WTC11 (cell line): ENCODE results near the gene RIPOR2. TPM values are rescaled to one million over a fixed set of nuclear protein-coding genes. Genes with fewer than 3 reads are reported as not detected.
A peak's percentile ranks its signal among the peaks of the same experiment; 100 is the strongest.

Experiments
- ATAC-seq: fragments of 200-7000 bp; cut with Tn5 transposase; 2 replicates; pipeline ENCODE4 v1.10.0; 2021; ENCODE audit warnings: mild to moderate bottlenecking, moderate library complexity
- CTCF ChIA-PET: fragments of 300-600 bp; sonication (Branson Sonifier 250); formaldehyde crosslinking; loops from one replicate; lab custom pipeline; 2021; ENCODE audit warnings: antibody characterized with exemption; lab: Charles Lee
- POLR2A ChIA-PET: fragments of 350-600 bp; sonication (Branson Sonifier 250); formaldehyde crosslinking; loops from one replicate; lab custom pipeline; 2021; ENCODE audit warnings: antibody characterized with exemption; lab: Charles Lee
- DNase-seq: peaks from one replicate; pipeline ENCODE4 v3.0.0; 2021; ENCODE audit warnings: low spot score
- H3K27ac Mint-ChIP-seq: 2 replicates; pipeline ENCODE4 v1.8.0; 2021; ENCODE audit warnings: mixed read lengths
- H3K27me3 Mint-ChIP-seq: 2 replicates; pipeline ENCODE4 v1.8.0; 2021; ENCODE audit warnings: low read depth, mild to moderate bottlenecking, moderate library complexity, mixed read lengths
- H3K36me3 Mint-ChIP-seq: 2 replicates; pipeline ENCODE4 v1.8.0; 2021; ENCODE audit warnings: mixed read lengths
- H3K4me1 Mint-ChIP-seq: 2 replicates; pipeline ENCODE4 v1.8.0; 2022; ENCODE audit warnings: mixed read lengths
- H3K4me3 Mint-ChIP-seq: 2 replicates; pipeline ENCODE4 v1.8.0; 2021; ENCODE audit warnings: mild to moderate bottlenecking, moderate library complexity, mixed read lengths
- H3K9me3 Mint-ChIP-seq: 2 replicates; pipeline ENCODE4 v1.8.0; 2021; ENCODE audit warnings: mixed read lengths
- CREB1 ChIP-seq: sonication (generic); formaldehyde crosslinking; IDR thresholded peaks from 2 replicates; pipeline ENCODE4 v1.8.0; 2023; ENCODE audit warnings: mild to moderate bottlenecking, missing genetic modification reagents
- E2F4 ChIP-seq: sonication (generic); formaldehyde crosslinking; IDR thresholded peaks from 2 replicates; pipeline ENCODE4 v1.8.1; 2022; ENCODE audit warnings: low read depth, mild to moderate bottlenecking, moderate library complexity, missing genetic modification reagents, borderline replicate concordance
- EMX1 ChIP-seq: fragments of 250-450 bp; sonication (Bioruptor Pico); IDR thresholded peaks from 2 replicates; pipeline ENCODE4 v1.8.0; 2021; ENCODE audit warnings: mild to moderate bottlenecking
- FOXK1 ChIP-seq: sonication (generic); formaldehyde crosslinking; IDR thresholded peaks from 2 replicates; pipeline ENCODE4 v1.8.0; 2022; ENCODE audit warnings: mild to moderate bottlenecking, moderate library complexity, missing genetic modification reagents
- HMGA2 ChIP-seq: fragments of 250-450 bp; sonication (Bioruptor Pico); IDR thresholded peaks from 2 replicates; pipeline ENCODE4 v1.4.0; 2021; ENCODE audit warnings: mild to moderate bottlenecking, moderate library complexity
- MLX ChIP-seq: sonication (generic); formaldehyde crosslinking; IDR thresholded peaks from 2 replicates; pipeline ENCODE4 v1.8.1; 2023; ENCODE audit warnings: mild to moderate bottlenecking, missing genetic modification reagents, moderate library complexity
- NR3C1 ChIP-seq: sonication (generic); formaldehyde crosslinking; conservative IDR thresholded peaks from 2 replicates; pipeline ENCODE4 v1.8.1; 2023; ENCODE audit warnings: low read depth, mild to moderate bottlenecking, missing genetic modification reagents
- SMAD3 ChIP-seq: sonication (generic); formaldehyde crosslinking; IDR thresholded peaks from 2 replicates; pipeline ENCODE4 v1.8.0; 2022; ENCODE audit warnings: missing genetic modification reagents, mild to moderate bottlenecking, borderline replicate concordance
- SP1 ChIP-seq: sonication (generic); formaldehyde crosslinking; conservative IDR thresholded peaks from 2 replicates; pipeline ENCODE4 v1.8.1; 2022; ENCODE audit warnings: missing genetic modification reagents
- TP53 ChIP-seq: sonication (generic); formaldehyde crosslinking; IDR thresholded peaks from 2 replicates; pipeline ENCODE4 v1.8.1; 2023; ENCODE audit warnings: mild to moderate bottlenecking, missing genetic modification reagents
- ZBTB21 ChIP-seq: sonication (generic); formaldehyde crosslinking; IDR thresholded peaks from 2 replicates; pipeline ENCODE4 v1.8.1; 2023; ENCODE audit warnings: mild to moderate bottlenecking, missing genetic modification reagents, borderline replicate concordance
- ZMAT4 ChIP-seq: fragments of 250-450 bp; sonication (Bioruptor Pico); IDR thresholded peaks from 2 replicates; pipeline ENCODE4 v1.9.0; 2021; ENCODE audit warnings: mild to moderate bottlenecking
- ZNF138 ChIP-seq: sonication (generic); formaldehyde crosslinking; conservative IDR thresholded peaks from 2 replicates; pipeline ENCODE4 v1.8.1; 2022; ENCODE audit warnings: mild to moderate bottlenecking, moderate library complexity, missing genetic modification reagents
- ZNF232 ChIP-seq: sonication (generic); formaldehyde crosslinking; IDR thresholded peaks from 2 replicates; pipeline ENCODE4 v1.8.0; 2022; ENCODE audit warnings: mild to moderate bottlenecking, missing genetic modification reagents
- ZNF263 ChIP-seq: sonication (generic); formaldehyde crosslinking; IDR thresholded peaks from 2 replicates; pipeline ENCODE4 v1.8.1; 2022; ENCODE audit warnings: low read depth, mild to moderate bottlenecking, moderate library complexity, missing genetic modification reagents
- ZNF317 ChIP-seq: sonication (generic); formaldehyde crosslinking; IDR thresholded peaks from 2 replicates; pipeline ENCODE4 v1.8.1; 2023; ENCODE audit warnings: low read depth, mild to moderate bottlenecking, moderate library complexity, missing genetic modification reagents, borderline replicate concordance
- ZNF423 ChIP-seq: fragments of 250-450 bp; sonication (Bioruptor Pico); IDR thresholded peaks from 2 replicates; pipeline ENCODE4 v2.1.2; 2022; ENCODE audit warnings: mild to moderate bottlenecking, moderate library complexity
- ZNF425 ChIP-seq: fragments of 250-450 bp; sonication (Bioruptor Pico); conservative IDR thresholded peaks from 2 replicates; pipeline ENCODE4 v1.9.0; 2021; ENCODE audit warnings: mild to moderate bottlenecking
- total RNA-seq: library from RNA; stranded (reverse); gene quantifications from 3 replicates; pipeline ENCODE4 v1.2.3, GENCODE V29; 2021
- TF ChIP-seq, protein P1 (sequence below): fragments of 250-450 bp; sonication (Bioruptor Pico); IDR thresholded peaks from 2 replicates; pipeline ENCODE4 v1.9.0; 2021; ENCODE audit warnings: mild to moderate bottlenecking, borderline replicate concordance
- TF ChIP-seq, protein P2 (sequence below): sonication (generic); formaldehyde crosslinking; IDR thresholded peaks from 2 replicates; pipeline ENCODE4 v1.8.0; 2022; ENCODE audit warnings: mild to moderate bottlenecking, missing genetic modification reagents

RIPOR2 gene
- total RNA-seq, 1 experiment from 2014 or later: 13.5 TPM

DNA sequence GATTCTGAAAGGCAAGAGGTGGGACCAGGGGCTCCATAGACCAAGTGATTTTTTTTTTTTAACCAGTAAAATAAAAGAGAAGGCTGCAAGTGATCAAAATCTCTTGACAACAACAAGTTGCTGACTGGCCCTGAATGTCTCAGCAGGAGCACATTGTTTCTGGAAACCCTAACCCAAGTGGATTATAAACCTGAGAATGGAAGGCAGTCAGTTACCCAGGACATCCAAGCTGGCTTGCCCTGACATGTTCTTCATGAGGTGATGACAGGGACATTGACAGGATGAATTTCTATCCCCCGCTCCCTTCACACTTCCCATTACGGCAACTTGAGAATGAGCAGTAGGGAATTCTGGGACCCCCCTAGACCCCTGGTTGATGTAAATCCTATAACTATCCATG lies 49.6 kb upstream of the RIPOR2 start (continued):
- TF ChIP-seq, protein P1, sequence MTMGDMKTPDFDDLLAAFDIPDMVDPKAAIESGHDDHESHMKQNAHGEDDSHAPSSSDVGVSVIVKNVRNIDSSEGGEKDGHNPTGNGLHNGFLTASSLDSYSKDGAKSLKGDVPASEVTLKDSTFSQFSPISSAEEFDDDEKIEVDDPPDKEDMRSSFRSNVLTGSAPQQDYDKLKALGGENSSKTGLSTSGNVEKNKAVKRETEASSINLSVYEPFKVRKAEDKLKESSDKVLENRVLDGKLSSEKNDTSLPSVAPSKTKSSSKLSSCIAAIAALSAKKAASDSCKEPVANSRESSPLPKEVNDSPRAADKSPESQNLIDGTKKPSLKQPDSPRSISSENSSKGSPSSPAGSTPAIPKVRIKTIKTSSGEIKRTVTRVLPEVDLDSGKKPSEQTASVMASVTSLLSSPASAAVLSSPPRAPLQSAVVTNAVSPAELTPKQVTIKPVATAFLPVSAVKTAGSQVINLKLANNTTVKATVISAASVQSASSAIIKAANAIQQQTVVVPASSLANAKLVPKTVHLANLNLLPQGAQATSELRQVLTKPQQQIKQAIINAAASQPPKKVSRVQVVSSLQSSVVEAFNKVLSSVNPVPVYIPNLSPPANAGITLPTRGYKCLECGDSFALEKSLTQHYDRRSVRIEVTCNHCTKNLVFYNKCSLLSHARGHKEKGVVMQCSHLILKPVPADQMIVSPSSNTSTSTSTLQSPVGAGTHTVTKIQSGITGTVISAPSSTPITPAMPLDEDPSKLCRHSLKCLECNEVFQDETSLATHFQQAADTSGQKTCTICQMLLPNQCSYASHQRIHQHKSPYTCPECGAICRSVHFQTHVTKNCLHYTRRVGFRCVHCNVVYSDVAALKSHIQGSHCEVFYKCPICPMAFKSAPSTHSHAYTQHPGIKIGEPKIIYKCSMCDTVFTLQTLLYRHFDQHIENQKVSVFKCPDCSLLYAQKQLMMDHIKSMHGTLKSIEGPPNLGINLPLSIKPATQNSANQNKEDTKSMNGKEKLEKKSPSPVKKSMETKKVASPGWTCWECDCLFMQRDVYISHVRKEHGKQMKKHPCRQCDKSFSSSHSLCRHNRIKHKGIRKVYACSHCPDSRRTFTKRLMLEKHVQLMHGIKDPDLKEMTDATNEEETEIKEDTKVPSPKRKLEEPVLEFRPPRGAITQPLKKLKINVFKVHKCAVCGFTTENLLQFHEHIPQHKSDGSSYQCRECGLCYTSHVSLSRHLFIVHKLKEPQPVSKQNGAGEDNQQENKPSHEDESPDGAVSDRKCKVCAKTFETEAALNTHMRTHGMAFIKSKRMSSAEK (CRISPR knock-in tag): 0 out of 2 replicates have a peak, but pooled peaks have one; percentile 10
- 0 out of 2 replicates have a peak, but pooled peaks have one; percentile 36 for TF ChIP-seq SP1 (CRISPR knock-in tag)
- TF ChIP-seq ZMAT4: no peak
- TF ChIP-seq, protein P2, sequence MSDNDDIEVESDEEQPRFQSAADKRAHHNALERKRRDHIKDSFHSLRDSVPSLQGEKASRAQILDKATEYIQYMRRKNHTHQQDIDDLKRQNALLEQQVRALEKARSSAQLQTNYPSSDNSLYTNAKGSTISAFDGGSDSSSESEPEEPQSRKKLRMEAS (CRISPR knock-in tag): no peak
- TF ChIP-seq TP53 (CRISPR knock-in tag): peak; percentile 98
- no peak for TF ChIP-seq HMGA2 (CRISPR knock-in tag)
- TF ChIP-seq FOXK1 (CRISPR knock-in tag): peak; percentile 64; the same call in 1 of the 2 replicates

- POLR2A ChIA-PET: no interaction called here
- peaks cover 92% of the 10 kb centered on the region for H3K4me1 Mint-ChIP-seq
- ATAC-seq: no peak
- peaks cover 9% of the 10 kb centered on the region for H3K9me3 Mint-ChIP-seq
- TF ChIP-seq ZNF425 (CRISPR knock-in tag): no peak
- TF ChIP-seq NR3C1 (CRISPR knock-in tag): no peak
- TF ChIP-seq SMAD3 (CRISPR knock-in tag): no peak
- CTCF ChIA-PET: interaction anchor here (0.8 to 6.8 kb wide), 6 partner anchors 9 to 72 kb away, joined by 3 to 61 read pairs (median 8); no protein-coding TSS in a partner anchor
- peaks cover under 1% of the 10 kb centered on the region; the same call in 1 of the 2 replicates for H3K27me3 Mint-ChIP-seq
- H3K27ac Mint-ChIP-seq: peak overlapping the region; percentile 99
- peak overlapping the region; percentile 11; the same call in 1 of the 2 replicates for H3K4me3 Mint-ChIP-seq
- no peak for DNase-seq
- H3K36me3 Mint-ChIP-seq: peaks cover 9% of the 10 kb centered on the region
Observed at GRCh38 chr6:24982231-24982630, 46.5 kb upstream of the RIPOR2 start.

DNA sequence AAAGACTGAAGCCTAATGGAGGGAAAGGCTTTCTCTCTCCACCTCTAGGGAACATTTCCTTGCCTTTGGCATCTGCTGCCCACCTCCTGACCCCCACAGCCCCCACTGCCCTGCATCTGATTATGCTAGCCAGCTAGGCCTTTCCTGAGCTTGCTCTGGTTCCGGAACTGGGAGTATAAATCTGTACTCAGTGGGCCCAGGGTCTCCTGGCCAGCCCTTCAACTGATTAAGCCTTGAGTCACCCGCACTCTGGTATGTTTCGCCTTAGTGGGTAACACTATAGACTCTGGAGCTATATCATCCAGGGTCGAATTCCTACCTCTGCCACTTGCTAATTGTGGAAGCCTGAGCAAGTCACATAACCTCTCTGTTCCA lies 45.6 kb upstream of the RIPOR2 start:
- Mint-ChIP-seq H3K27me3 (no peaks in the 10 kb centered on the region), H3K4me1 (peaks cover 92% of the 10 kb centered on the region), H3K36me3 (peaks cover under 1% of the 10 kb centered on the region), H3K4me3 (peak overlapping the region; percentile 34), H3K27ac (peak overlapping the region; percentile 100), H3K9me3 (peaks cover under 1% of the 10 kb centered on the region)
- DNase-seq: peak; percentile 60
- ChIA-PET POLR2A (interaction anchor here (0.5 to 0.7 kb wide), 3 partner anchors 44 to 1045 kb away, joined by 3 to 9 read pairs (median 3); no protein-coding TSS in a partner anchor), CTCF (interaction anchor here (1.0 to 6.8 kb wide), 6 partner anchors 10 to 71 kb away, joined by 3 to 61 read pairs (median 8); no protein-coding TSS in a partner anchor)
- peak; percentile 66 for ATAC-seq
- TF ChIP-seq MLX (CRISPR knock-in tag) (no peak), ZNF232 (CRISPR knock-in tag) (0 out of 2 replicates have a peak, but pooled peaks have one; percentile 26), ZNF263 (no peak), ZNF425 (CRISPR knock-in tag) (no peak), CREB1 (no peak), SMAD3 (CRISPR knock-in tag) (no peak), E2F4 (CRISPR knock-in tag) (no peak), ZNF423 (CRISPR knock-in tag) (no peak), ZNF317 (no peak), ZBTB21 (CRISPR knock-in tag) (0 out of 2 replicates have a peak, but pooled peaks have one; percentile 40), HMGA2 (CRISPR knock-in tag) (no peak), FOXK1 (CRISPR knock-in tag) (0 out of 2 replicates have a peak, but pooled peaks have one; percentile 23), EMX1 (CRISPR knock-in tag) (no peak), ZNF138 (CRISPR knock-in tag) (0 out of 2 replicates have a peak, but pooled peaks have one; percentile 43)
